ENCODE results near the gene CFAP65.

GRCh38 chr2:219022041-219022440 is 19.3 kb downstream of the CFAP65 start:
- TF ChIP-seq, protein P1, sequence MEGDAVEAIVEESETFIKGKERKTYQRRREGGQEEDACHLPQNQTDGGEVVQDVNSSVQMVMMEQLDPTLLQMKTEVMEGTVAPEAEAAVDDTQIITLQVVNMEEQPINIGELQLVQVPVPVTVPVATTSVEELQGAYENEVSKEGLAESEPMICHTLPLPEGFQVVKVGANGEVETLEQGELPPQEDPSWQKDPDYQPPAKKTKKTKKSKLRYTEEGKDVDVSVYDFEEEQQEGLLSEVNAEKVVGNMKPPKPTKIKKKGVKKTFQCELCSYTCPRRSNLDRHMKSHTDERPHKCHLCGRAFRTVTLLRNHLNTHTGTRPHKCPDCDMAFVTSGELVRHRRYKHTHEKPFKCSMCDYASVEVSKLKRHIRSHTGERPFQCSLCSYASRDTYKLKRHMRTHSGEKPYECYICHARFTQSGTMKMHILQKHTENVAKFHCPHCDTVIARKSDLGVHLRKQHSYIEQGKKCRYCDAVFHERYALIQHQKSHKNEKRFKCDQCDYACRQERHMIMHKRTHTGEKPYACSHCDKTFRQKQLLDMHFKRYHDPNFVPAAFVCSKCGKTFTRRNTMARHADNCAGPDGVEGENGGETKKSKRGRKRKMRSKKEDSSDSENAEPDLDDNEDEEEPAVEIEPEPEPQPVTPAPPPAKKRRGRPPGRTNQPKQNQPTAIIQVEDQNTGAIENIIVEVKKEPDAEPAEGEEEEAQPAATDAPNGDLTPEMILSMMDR (IDR thresholded peaks at IDR 0.05) = no peak
- no peak for TF ChIP-seq POLR2A (IDR thresholded peaks at IDR 0.05)
